Psoas muscle (tissue), 8 donors: Measurements from ENCODE around the gene ITCH. TPM values are rescaled to one million over a fixed set of nuclear protein-coding genes. Genes with fewer than 3 reads are reported as not detected.
A peak's percentile ranks its signal among the peaks of the same experiment; 100 is the strongest.

Experiments
- ATAC-seq, 4 donors: fragments of 200-7000 bp; cut with Tn5 transposase; one replicate each; pipeline ENCODE4 v1.9.1; 2020; ENCODE audit warnings: moderate library complexity in 3 of 4, mild to moderate bottlenecking in 2 of 4
- DNase-seq, 2 donors: peaks; one replicate each; pipeline ENCODE4 v3.0.0-alpha.2; 2020
- H3K27ac ChIP-seq: fragments of 200-600 bp; one replicate; pipeline ENCODE4 v1.8.0; 2022
- H3K27me3 ChIP-seq, 3 donors: fragments of 200-600 bp in 1 of 3; one replicate each; pipeline versions ENCODE4 v1.6.1 to v1.8.0; 2013 to 2022; ENCODE audit warnings: low read length in 2 of 3, mild to moderate bottlenecking in 2 of 3, moderate library complexity in 1 of 3; ENCODE audit not compliant: insufficient read depth in 3 of 3
- H3K36me3 ChIP-seq, 2 donors: fragments of 200-600 bp in 1 of 2; one replicate each; pipeline versions ENCODE4 v1.6.1 to v1.8.0; 2013 to 2022; ENCODE audit warnings: low read depth in 1 of 2, mild to moderate bottlenecking in 1 of 2, moderate library complexity in 1 of 2; ENCODE audit not compliant: insufficient read depth in 1 of 2
- H3K4me1 ChIP-seq: fragments of 200-600 bp; one replicate; pipeline ENCODE4 v1.8.0; 2022
- H3K4me3 ChIP-seq: fragments of 200-600 bp; one replicate; pipeline ENCODE4 v1.8.0; 2022; ENCODE audit warnings: mild to moderate bottlenecking
- H3K9me3 ChIP-seq: fragments of 200-600 bp; one replicate; pipeline ENCODE4 v1.8.0; 2022
- WGBS, 3 donors: extraction: QIAGEN DNeasy Blood & Tissue Kit; methylation state at CpG; one replicate each; pipeline versions ENCODE4 v1.1.6 to v1.1.7; 2013; 5-methylcytosine and 5-hydroxymethylcytosine counted together
- intact Hi-C, 2 donors: fragments of 100-400 bp; cut with DNase I; formaldehyde crosslinking; loops; one replicate each; pipeline versions ENCODE4 v1.11.0 to v1.14.2; 2022
- polyA plus RNA-seq, 3 donors: library from polyadenylated mRNA; stranded (reverse); fragments of 200-250 nt; gene quantifications; one replicate each; pipeline ENCODE4 v1.2.3, GENCODE V29; 2013
- total RNA-seq, 4 donors: library from RNA; stranded (reverse); fragmentation: NEBNext Ultra II Directional in 2 of 4; extraction: Animal tissue kit (Norgen Biotek cat#: 25700) in 2 of 4; gene quantifications; one replicate each; pipeline versions ENCODE4 v1.2.1 to v1.2.4, GENCODE V29; 2021 to 2023
- TF ChIP-seq, protein P1 (sequence below): fragments of 200-600 bp; IDR thresholded peaks from one replicate; pipeline ENCODE4 v1.8.0; 2022; ENCODE audit warnings: antibody characterized with exemption
- donor health status: healthy with polysubstance abuse.
- donor health status: DM: no; HTN: no; CAD: no; lungs with moderate emphysema.
- donor health status: Bipolar disorder and iron deficiency.
- donor health status: healthy.
- donor health status: DM: yes; HTN: yes; CAD: no.
- donor health status: DM: no; HTN: no; CAD: no.
- donor health status: DM: no; HTN: no; CAD: no.
- donor health status: DM: yes; HTN: yes; CAD: no.

ITCH gene
- total and polyA plus RNA-seq, 7 donors, result 10.1 to 50.3 (median 36.9) TPM

DNA sequence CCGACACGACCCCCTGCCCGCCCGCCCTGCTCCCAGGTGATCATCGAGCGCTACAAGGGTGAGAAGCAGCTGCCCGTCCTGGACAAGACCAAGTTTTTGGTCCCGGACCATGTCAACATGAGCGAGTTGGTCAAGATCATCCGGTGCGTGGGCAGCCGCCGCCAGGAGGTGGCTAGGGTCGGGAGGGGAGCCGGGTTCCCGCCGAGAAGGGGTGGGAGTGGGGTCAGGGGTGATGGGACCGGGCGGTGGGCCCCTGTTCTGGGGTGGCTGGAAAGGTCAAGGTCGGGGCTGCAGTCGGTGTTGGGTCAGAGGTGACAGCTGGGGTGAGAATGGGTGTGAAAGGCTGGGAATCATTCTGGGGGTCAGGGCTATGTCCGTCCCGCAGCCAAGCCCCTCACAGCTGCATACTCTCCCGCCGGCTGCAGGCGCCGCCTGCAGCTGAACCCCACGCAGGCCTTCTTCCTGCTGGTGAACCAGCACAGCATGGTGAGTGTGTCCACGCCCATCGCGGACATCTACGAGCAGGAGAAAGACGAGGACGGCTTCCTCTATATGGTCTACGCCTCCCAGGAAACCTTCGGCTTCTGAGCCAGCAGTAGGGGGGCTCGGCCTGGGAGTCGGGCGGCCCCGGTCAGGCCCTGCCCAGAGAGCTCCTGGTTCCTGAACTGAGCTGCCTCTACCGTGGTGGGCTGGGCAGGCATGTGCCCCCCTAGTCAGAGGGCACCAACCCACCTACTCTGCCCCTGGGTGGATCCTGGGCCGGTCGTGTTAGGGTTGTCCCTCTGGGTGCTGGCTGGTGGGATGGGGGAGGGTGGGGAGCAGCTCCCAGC is 196.5 kb downstream of the ITCH start:
- Histone ChIP-seq H3K27ac (peak overlapping the region; percentile 86), H3K4me3 (peak overlapping the region; percentile 82), H3K4me1 (peaks cover 7% of the 10 kb centered on the region), H3K36me3 (no peaks in the 10 kb centered on the region), H3K9me3 (no peaks in the 10 kb centered on the region), H3K27me3 (no peaks in the 10 kb centered on the region)
- TF ChIP-seq, protein P1, sequence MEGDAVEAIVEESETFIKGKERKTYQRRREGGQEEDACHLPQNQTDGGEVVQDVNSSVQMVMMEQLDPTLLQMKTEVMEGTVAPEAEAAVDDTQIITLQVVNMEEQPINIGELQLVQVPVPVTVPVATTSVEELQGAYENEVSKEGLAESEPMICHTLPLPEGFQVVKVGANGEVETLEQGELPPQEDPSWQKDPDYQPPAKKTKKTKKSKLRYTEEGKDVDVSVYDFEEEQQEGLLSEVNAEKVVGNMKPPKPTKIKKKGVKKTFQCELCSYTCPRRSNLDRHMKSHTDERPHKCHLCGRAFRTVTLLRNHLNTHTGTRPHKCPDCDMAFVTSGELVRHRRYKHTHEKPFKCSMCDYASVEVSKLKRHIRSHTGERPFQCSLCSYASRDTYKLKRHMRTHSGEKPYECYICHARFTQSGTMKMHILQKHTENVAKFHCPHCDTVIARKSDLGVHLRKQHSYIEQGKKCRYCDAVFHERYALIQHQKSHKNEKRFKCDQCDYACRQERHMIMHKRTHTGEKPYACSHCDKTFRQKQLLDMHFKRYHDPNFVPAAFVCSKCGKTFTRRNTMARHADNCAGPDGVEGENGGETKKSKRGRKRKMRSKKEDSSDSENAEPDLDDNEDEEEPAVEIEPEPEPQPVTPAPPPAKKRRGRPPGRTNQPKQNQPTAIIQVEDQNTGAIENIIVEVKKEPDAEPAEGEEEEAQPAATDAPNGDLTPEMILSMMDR, result no peak
- ATAC-seq, result peak; percentile 4 to 15 (median 10)
- intact Hi-C loops, result loop anchor here in 1 of 2 donors (5.0 kb wide), 1 partner anchor 148 kb away; no protein-coding TSS in a partner anchor
- 43 to 52% (median 44%) methylated on average over 43 of the region's 43 CpGs for WGBS, 3 donors
- DNase-seq, result peak; percentile 37 to 66

DNA sequence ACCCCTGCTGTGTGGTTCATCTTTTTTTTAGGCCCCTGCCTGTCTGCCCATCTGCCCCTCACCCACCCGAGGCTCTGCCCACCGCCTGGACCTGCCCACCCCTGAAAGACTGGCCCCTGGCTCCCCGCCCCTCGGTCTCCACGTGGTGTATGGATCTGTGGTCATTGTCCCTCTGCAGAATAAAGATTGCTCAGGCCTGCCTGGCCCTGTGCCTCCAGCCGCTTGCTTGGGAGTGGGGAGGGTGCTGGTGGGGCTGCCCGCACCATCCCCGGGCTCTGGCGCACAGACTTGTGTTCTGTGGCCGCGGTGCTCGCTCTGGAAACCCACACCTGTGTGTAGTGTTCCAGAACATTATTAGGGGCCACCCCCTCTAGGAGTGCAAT is 197.1 kb downstream of the ITCH start:
- Histone ChIP-seq H3K36me3 (no peaks in the 10 kb centered on the region), H3K4me3 (no peak overlapping the region), H3K4me1 (peaks cover 7% of the 10 kb centered on the region), H3K27me3 (no peaks in the 10 kb centered on the region), H3K27ac (peak overlapping the region; percentile 86), H3K9me3 (no peaks in the 10 kb centered on the region)
- DNase-seq (peak in 1 of 2 donors; percentile 54), ATAC-seq (no peak)
- intact Hi-C loops, result no loop called here
- TF ChIP-seq, protein P1, result no peak
- WGBS, 3 donors, result 81 to 89% (median 81%) methylated on average over 12 of the region's 12 CpGs

DNA sequence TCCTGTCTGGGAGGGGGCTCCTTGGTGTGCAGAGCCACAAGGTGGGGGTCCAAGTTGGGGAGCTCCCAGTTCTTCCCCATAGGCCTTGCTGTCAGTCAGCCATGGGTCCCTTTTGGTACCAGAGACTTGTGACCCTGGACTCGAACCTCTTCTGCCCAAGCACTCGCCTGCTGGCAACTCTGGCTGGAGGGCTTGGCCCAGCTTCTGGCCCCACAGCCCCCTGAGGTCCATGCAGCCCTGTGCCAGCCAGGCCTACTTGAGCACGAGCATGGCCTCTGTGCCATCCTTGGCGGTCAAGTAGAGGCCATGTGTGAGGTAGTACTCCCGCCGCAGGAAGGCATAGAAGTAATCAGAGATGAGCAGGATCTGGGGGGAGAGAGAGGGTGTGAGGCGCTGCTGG is 197.5 kb downstream of the ITCH start:
- TF ChIP-seq, protein P1, result no peak
- Histone ChIP-seq H3K4me3 (no peak overlapping the region), H3K27ac (no peak overlapping the region), H3K9me3 (no peaks in the 10 kb centered on the region), H3K27me3 (no peaks in the 10 kb centered on the region), H3K36me3 (no peaks in the 10 kb centered on the region), H3K4me1 (peaks cover 7% of the 10 kb centered on the region)
- ATAC-seq (no peak), DNase-seq (no peak)
- 79 to 91% (median 84%) methylated on average over 6 to 7 of the region's 7 CpGs for WGBS, 3 donors
- intact Hi-C loops, result no loop called here

Other genes with a start within 250 kb of the ITCH start
- gene ASIP, start 121.8 kb upstream of the ITCH start, total RNA-seq, result not detected
- gene ASIP, start 121.8 kb upstream of the ITCH start, polyA plus RNA-seq, result under 1 TPM; 0.06 to 0.68 (median 0.40) TPM
- gene AHCY, start 59.9 kb upstream of the ITCH start, total RNA-seq, result 10 to 100 TPM; 56.2 to 94.4 (median 82.3) TPM
- 100 to 1,000 TPM in 1 of 3 donors, 10 to 100 TPM in 2; 82.2 to 128 (median 89.6) TPM for gene AHCY, start 59.9 kb upstream of the ITCH start, polyA plus RNA-seq
- 100 to 1,000 TPM in 2 of 4 donors, 10 to 100 TPM in 2; 93.2 to 119 (median 99.0) TPM for gene DYNLRB1, start 153.1 kb downstream of the ITCH start, total RNA-seq
- 100 to 1,000 TPM; 166 to 179 (median 171) TPM for gene DYNLRB1, start 153.1 kb downstream of the ITCH start, polyA plus RNA-seq
- 10 to 100 TPM; 27.4 to 44.9 (median 37.5) TPM for gene MAP1LC3A, start 195.4 kb downstream of the ITCH start, total RNA-seq
- gene MAP1LC3A, start 195.4 kb downstream of the ITCH start, polyA plus RNA-seq, result 10 to 100 TPM; 27.4 to 90.5 (median 30.9) TPM